IMR-90 (cell line): Measurements from ENCODE around the gene ANKRD24. TPM values are rescaled to one million over a fixed set of nuclear protein-coding genes. Genes with fewer than 3 reads are reported as not detected.
A peak's percentile ranks its signal among the peaks of the same experiment; 100 is the strongest.

Experiments used
- ATAC-seq: fragments of 200-7000 bp; cut with Tn5 transposase; 2 replicates; pipeline ENCODE4 v1.9.1; 2020; ENCODE audit warnings: low read depth, mild to moderate bottlenecking, moderate library complexity
- BruUV-seq: library from RNA; stranded (reverse); fragments of 400-500 nt; replicated peaks from 2 replicates; lab custom pipeline; 2021; lab: Mats Ljungman, UMichigan
- CTCF ChIA-PET: fragments of 300-600 bp; formaldehyde crosslinking; extraction: SDS; loops from one replicate; lab custom pipeline; 2021; ENCODE audit warnings: antibody characterized with exemption; lab: Yijun Ruan, JAX
- POLR2A ChIA-PET: fragments of 300-600 bp; sonication (Branson Sonifier 250); formaldehyde crosslinking; loops from one replicate; lab custom pipeline; 2022; ENCODE audit warnings: antibody characterized with exemption; ENCODE audit not compliant: unreplicated experiment; lab: Charles Lee
- DNase-seq: peaks from one replicate; pipeline ENCODE4 v3.0.0; 2013
- H2AFZ ChIP-seq: replicated peaks from 2 replicates; pipeline ENCODE3; 2013; ENCODE audit warnings: low read length, mild to moderate bottlenecking; ENCODE audit not compliant: poor library complexity
- H2AK5ac ChIP-seq: 2 replicates; pipeline ENCODE4 v1.6.1; 2013; ENCODE audit warnings: low read depth, low read length, inconsistent platforms
- H2AK9ac ChIP-seq: replicated peaks from 2 replicates; pipeline ENCODE3; 2013; ENCODE audit warnings: mild to moderate bottlenecking, low read depth, low read length, moderate library complexity; ENCODE audit not compliant: poor library complexity
- H2BK120ac ChIP-seq: 2 replicates; pipeline ENCODE4 v1.6.1; 2013; ENCODE audit warnings: low read depth, low read length, inconsistent platforms
- H2BK15ac ChIP-seq: 3 replicates; pipeline ENCODE4 v1.6.1; 2013; ENCODE audit warnings: low read depth, low read length, inconsistent platforms
- H2BK20ac ChIP-seq: 2 replicates; pipeline ENCODE4 v1.6.1; 2013; ENCODE audit warnings: low read depth, mild to moderate bottlenecking, inconsistent platforms, low read length, moderate library complexity
- H2BK5ac ChIP-seq: 2 replicates; pipeline ENCODE4 v1.6.1; 2013; ENCODE audit warnings: mild to moderate bottlenecking, low read depth, low read length, inconsistent platforms; ENCODE audit not compliant: poor library complexity, severe bottlenecking
- H3K14ac ChIP-seq: replicated peaks from 2 replicates; pipeline ENCODE4 v1.6.1; 2013; ENCODE audit warnings: low read depth, low read length, inconsistent platforms
- H3K18ac ChIP-seq: 2 replicates; pipeline ENCODE4 v1.6.1; 2013; ENCODE audit warnings: low read depth, low read length, control low read depth
- H3K23ac ChIP-seq: 2 replicates; pipeline ENCODE4 v1.6.1; 2013; ENCODE audit warnings: low read depth, low read length, inconsistent platforms
- H3K27ac ChIP-seq: 2 replicates; pipeline ENCODE4 v1.5.1; 2013; ENCODE audit warnings: mild to moderate bottlenecking, control low read depth, low read length; ENCODE audit not compliant: insufficient read depth
- H3K27me3 ChIP-seq: 2 replicates; pipeline ENCODE4 v1.6.1; 2013; ENCODE audit warnings: low read length; ENCODE audit not compliant: control insufficient read depth, insufficient read depth
- H3K36me3 ChIP-seq: 2 replicates; pipeline ENCODE4 v1.6.1; 2013; ENCODE audit warnings: low read length, mixed read lengths; ENCODE audit not compliant: control insufficient read depth, insufficient read depth
- H3K4ac ChIP-seq: 2 replicates; pipeline ENCODE4 v1.6.1; 2013; ENCODE audit warnings: low read depth, low read length, inconsistent platforms
- H3K4me1 ChIP-seq: 2 replicates; pipeline ENCODE4 v1.6.1; 2013; ENCODE audit warnings: low read length, mixed read lengths; ENCODE audit not compliant: control insufficient read depth, insufficient read depth
- H3K4me2 ChIP-seq: 2 replicates; pipeline ENCODE4 v1.6.1; 2013; ENCODE audit warnings: low read depth, mild to moderate bottlenecking, control low read depth, low read length, moderate library complexity
- H3K4me3 ChIP-seq: 2 replicates; pipeline ENCODE4 v1.5.1; 2013; ENCODE audit warnings: low read depth, mild to moderate bottlenecking, control low read depth, low read length, moderate library complexity; ENCODE audit not compliant: insufficient read depth
- H3K56ac ChIP-seq: 2 replicates; pipeline ENCODE4 v1.6.1; 2013; ENCODE audit warnings: low read length, inconsistent platforms; ENCODE audit not compliant: insufficient read depth; ENCODE audit errors: extremely low read depth
- H3K79me1 ChIP-seq, 2 experiments: 2 replicates each; pipeline ENCODE4 v1.6.1; 2013; ENCODE audit warnings: low read length in 2 of 2, inconsistent platforms in 1 of 2, low read depth in 1 of 2
- H3K9ac ChIP-seq: 2 replicates; pipeline ENCODE4 v1.6.1; 2013; ENCODE audit warnings: low read depth, low read length, control low read depth
- H3K9me1 ChIP-seq: 2 replicates; pipeline ENCODE4 v1.6.1; 2013; ENCODE audit warnings: low read length, inconsistent platforms; ENCODE audit not compliant: insufficient read depth
- H3K9me3 ChIP-seq: 2 replicates; pipeline ENCODE4 v1.6.1; 2013; ENCODE audit warnings: low read length; ENCODE audit not compliant: control insufficient read depth, insufficient read depth
- H4K20me1 ChIP-seq: 2 replicates; pipeline ENCODE4 v1.6.1; 2013; ENCODE audit warnings: low read length, inconsistent platforms; ENCODE audit not compliant: insufficient read depth
- H4K5ac ChIP-seq: 2 replicates; pipeline ENCODE4 v1.6.1; 2013; ENCODE audit warnings: mild to moderate bottlenecking, low read depth, low read length, control low read depth
- H4K8ac ChIP-seq, 2 experiments: 2 replicates each; pipeline ENCODE4 v1.6.1; 2013; ENCODE audit warnings: low read depth in 2 of 2, low read length in 2 of 2, control low read depth in 1 of 2, inconsistent platforms in 1 of 2
- H4K91ac ChIP-seq: 2 replicates; pipeline ENCODE4 v1.6.1; 2013; ENCODE audit warnings: low read depth, low read length, inconsistent platforms; ENCODE audit not compliant: insufficient read depth
- FOS ChIP-seq: fragments of 150-350 bp; IDR thresholded peaks from 2 replicates; pipeline ENCODE4 v1.6.1; 2016; ENCODE audit warnings: low read depth, low read length
- MAZ ChIP-seq: IDR thresholded peaks from 2 replicates; pipeline ENCODE4 v1.6.1; 2012; ENCODE audit warnings: low read depth, mild to moderate bottlenecking, low read length, improper control_type of control experiment, moderate library complexity, borderline replicate concordance
- MXI1 ChIP-seq: IDR thresholded peaks from 2 replicates; pipeline ENCODE4 v1.6.1; 2012; ENCODE audit warnings: low read depth, mild to moderate bottlenecking, low read length, moderate library complexity, borderline replicate concordance
- WGBS, 2 experiments: methylation state at CpG; one replicate each; pipeline versions ENCODE4 v1.1.5 to v1.1.7; 2013; ENCODE audit warnings: missing lambda C conversion rate in 2 of 2; ENCODE audit not compliant: insufficient read length in 1 of 2; ENCODE audit errors: extremely low coverage in 2 of 2; 5-methylcytosine and 5-hydroxymethylcytosine counted together
- dilution Hi-C: fragments of 300-500 bp; cut with HindIII; formaldehyde crosslinking; loops from one replicate; pipeline ENCODE4 v1.14.3; 2018; ENCODE audit warnings: low sequenced_read_pairs; ENCODE audit not compliant: unreplicated experiment
- in situ Hi-C: fragments of 300-500 bp; cut with MboI; formaldehyde crosslinking; loops from 3 replicates; pipeline ENCODE4 v1.14.3; 2019; ENCODE audit warnings: low sequenced_read_pairs, inconsistent platforms, mixed read lengths
- intact Hi-C: fragments of 100-400 bp; cut with micrococcal nuclease; formaldehyde crosslinking; loops from 2 replicates; pipeline ENCODE4 v1.10.0; 2022
- polyA plus RNA-seq, 3 experiments: library from polyadenylated mRNA; depleted of rRNA; stranded (reverse); fragments of >200 nt; gene quantifications; 2 replicates each; pipeline ENCODE4 v1.2.3, GENCODE V29; 2012; ENCODE audit warnings: low replicate concordance in 1 of 3
- total RNA-seq: library from RNA; depleted of rRNA; stranded (reverse); fragments of >200 nt; gene quantifications from 2 replicates; pipeline ENCODE4 v1.2.3, GENCODE V29; 2012

The ANKRD24 gene
- total and polyA plus RNA-seq, 2 of the 4 experiments (the other 2 are of a cell fraction): 0.18 to 0.21 TPM

DNA sequence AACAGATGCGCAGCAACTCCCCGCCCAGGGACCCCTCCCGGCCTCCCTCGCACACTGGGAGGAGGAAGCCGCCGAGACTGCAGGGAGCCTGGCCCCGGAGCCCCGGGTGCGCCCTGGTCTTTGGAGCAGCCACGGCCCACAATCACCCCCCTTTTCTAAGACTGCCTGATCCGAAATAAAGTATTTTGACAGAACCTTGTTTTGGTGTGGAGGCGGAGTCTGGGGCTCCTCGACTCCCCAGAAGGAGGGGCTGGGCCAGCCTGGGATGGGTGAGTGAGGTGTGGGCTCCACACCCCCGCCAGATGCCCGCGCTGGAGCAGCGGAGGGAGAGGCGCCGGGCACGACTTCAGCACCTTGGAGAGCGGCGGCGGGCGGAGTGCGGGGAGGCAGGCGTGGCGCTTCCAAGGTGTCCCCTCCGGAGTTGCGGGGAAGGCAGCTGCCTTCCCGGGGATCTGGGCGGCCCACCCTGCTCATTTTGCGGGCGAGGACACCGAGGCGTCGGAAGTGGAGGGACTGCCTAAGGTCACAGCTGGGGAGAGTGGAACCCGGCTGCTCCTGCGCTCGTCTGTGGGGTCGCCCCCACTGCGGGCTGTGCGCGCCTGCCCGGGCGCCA lies 9.5 kb upstream of the ANKRD24 start:
- Histone ChIP-seq H3K4me1 (no peaks in the 10 kb centered on the region), H3K27ac (no peak overlapping the region), H2AFZ (peak overlapping the region; percentile 11), H3K9me3 (no peaks in the 10 kb centered on the region), H3K27me3 (peaks cover 5% of the 10 kb centered on the region; the same call in 1 of the 2 replicates), H2AK9ac (peak overlapping the region; percentile 82), H3K36me3 (peaks cover 13% of the 10 kb centered on the region; the same call in 1 of the 2 replicates), H3K23ac (no peak overlapping the region), H3K4ac (no peak overlapping the region), H2BK20ac (no peak overlapping the region), H4K5ac (no peak overlapping the region), H3K14ac (no peak overlapping the region), H2BK15ac (no peak overlapping the region), H4K91ac (no peak overlapping the region), H3K56ac (no peak overlapping the region), H3K79me1 (no peaks in the 10 kb centered on the region), H3K9me1 (no peaks in the 10 kb centered on the region), H2BK5ac (no peak overlapping the region), H2AK5ac (no peak overlapping the region), H2BK120ac (no peak overlapping the region), H3K4me2 (no peak overlapping the region; the same call in 1 of the 2 replicates), H3K4me3 (no peak overlapping the region), H4K20me1 (peaks cover 12% of the 10 kb centered on the region), H4K8ac (no peak overlapping the region), H3K9ac (no peak overlapping the region), H3K18ac (no peak overlapping the region)
- CTCF ChIA-PET: no interaction called here
- ATAC-seq: peak; percentile 97
- TF ChIP-seq FOS: no peak
- peak; percentile 92; the same call in 1 of the 2 replicates for TF ChIP-seq MXI1
- TF ChIP-seq MAZ: peak; percentile 49; the same call in 1 of the 2 replicates
- in situ Hi-C loops: no loop called here
- 3% methylated on average over 8 of the region's 45 CpGs; no CpG with 5 or more reads in 1 of the 2 experiments for WGBS, 2 experiments
- intact Hi-C loops: no loop called here
- peak; percentile 14 for DNase-seq
- POLR2A ChIA-PET: no interaction called here
- dilution Hi-C loops: no loop called here
- no TSS peak for BruUV-seq
